Measurements from ENCODE around the gene B4GALT2. TPM values are rescaled to one million over a fixed set of nuclear protein-coding genes. Genes with fewer than 3 reads are reported as not detected.

The B4GALT2 gene
- total RNA-seq, 1 experiment from 2014 or later, result 76.8 TPM

DNA sequence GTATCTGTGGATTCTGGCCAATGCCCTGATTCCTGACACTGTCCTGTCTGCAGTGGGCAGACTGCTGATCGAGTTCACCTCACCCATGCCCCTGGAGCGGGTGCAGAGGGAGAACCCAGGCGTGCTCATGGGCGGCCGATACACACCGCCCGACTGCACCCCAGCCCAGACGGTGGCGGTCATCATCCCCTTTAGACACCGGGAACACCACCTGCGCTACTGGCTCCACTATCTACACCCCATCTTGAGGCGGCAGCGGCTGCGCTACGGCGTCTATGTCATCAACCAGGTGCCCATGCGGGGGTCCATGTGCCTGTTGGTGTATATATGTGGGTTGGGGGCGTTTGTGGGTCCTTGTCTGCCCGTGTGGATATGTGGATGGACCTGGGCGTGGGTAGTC lies 2.6 kb downstream of the B4GALT2 start:
- RAD21 ChIA-PET (ENCODE audit: low non-redundant PET in 1 of 2, low total read pairs in 2 of 2, uncharacterized antibody in 2 of 2, unreplicated experiment in 2 of 2), result no interaction called here
- CTCF ChIA-PET, result no interaction called here
- no TSS peak for BruUV-seq (replicated peaks)
- H2AFZ ChIP-seq (ENCODE audit: low read depth, low read length, poor library complexity, severe bottlenecking), result no peak overlapping the region
- no peaks in the 10 kb centered on the region for H4K20me1 ChIP-seq (ENCODE audit: insufficient read depth)
- peaks cover 7 to 32% of the 10 kb centered on the region in 2 experiments; a peak in 3 of 4 replicates for H3K4me1 ChIP-seq (ENCODE audit: control insufficient read depth in 1 of 2, insufficient read depth in 2 of 2, low read length in 2 of 2)
- no peak for ATAC-seq
- no peak for DNase-seq (ENCODE audit: low read depth, low spot score)
- peaks cover 63% of the 10 kb centered on the region for H3K79me2 ChIP-seq (ENCODE audit: insufficient read depth, low read length)
- H3K9me2 ChIP-seq (ENCODE audit: insufficient read depth), result no peaks in the 10 kb centered on the region
- H3K27me3 ChIP-seq (ENCODE audit: insufficient read depth, low read length), result no peaks in the 10 kb centered on the region
- H3K9me3 ChIP-seq (ENCODE audit: control insufficient read depth in 1 of 2, insufficient read depth in 1 of 2, low read depth in 1 of 2, low read length in 2 of 2), result no peaks in the 10 kb centered on the region
- TF ChIP-seq SRF (IDR thresholded peaks at IDR 0.05; ENCODE audit: low read depth), result no peak
- TF ChIP-seq EGR1 (IDR thresholded peaks at IDR 0.05; ENCODE audit: low read depth), result no peak
- TF ChIP-seq ELF1 (IDR thresholded peaks at IDR 0.05; ENCODE audit: borderline replicate concordance, low read depth), result no peak
- TF ChIP-seq ZNF274 (IDR thresholded peaks at IDR 0.05; ENCODE audit: low read depth, low read length), result no peak
- TF ChIP-seq POLR2A (IDR thresholded peaks at IDR 0.05; ENCODE audit: borderline replicate concordance, extremely low read depth, insufficient read depth, insufficient read length), result no peak
- no peak for TF ChIP-seq EZH2 (IDR thresholded peaks at IDR 0.05)
- TF ChIP-seq CBX3 (IDR thresholded peaks at IDR 0.05; ENCODE audit: low read depth), result no peak
- TF ChIP-seq, protein P1, sequence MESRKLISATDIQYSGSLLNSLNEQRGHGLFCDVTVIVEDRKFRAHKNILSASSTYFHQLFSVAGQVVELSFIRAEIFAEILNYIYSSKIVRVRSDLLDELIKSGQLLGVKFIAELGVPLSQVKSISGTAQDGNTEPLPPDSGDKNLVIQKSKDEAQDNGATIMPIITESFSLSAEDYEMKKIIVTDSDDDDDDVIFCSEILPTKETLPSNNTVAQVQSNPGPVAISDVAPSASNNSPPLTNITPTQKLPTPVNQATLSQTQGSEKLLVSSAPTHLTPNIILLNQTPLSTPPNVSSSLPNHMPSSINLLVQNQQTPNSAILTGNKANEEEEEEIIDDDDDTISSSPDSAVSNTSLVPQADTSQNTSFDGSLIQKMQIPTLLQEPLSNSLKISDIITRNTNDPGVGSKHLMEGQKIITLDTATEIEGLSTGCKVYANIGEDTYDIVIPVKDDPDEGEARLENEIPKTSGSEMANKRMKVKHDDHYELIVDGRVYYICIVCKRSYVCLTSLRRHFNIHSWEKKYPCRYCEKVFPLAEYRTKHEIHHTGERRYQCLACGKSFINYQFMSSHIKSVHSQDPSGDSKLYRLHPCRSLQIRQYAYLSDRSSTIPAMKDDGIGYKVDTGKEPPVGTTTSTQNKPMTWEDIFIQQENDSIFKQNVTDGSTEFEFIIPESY (IDR thresholded peaks at IDR 0.05; ENCODE audit: extremely low read depth, insufficient replicate concordance, low read length), result no peak
- no peak for TF ChIP-seq CEBPB (IDR thresholded peaks at IDR 0.05; ENCODE audit: low read depth)
- no peak for TF ChIP-seq YY1 (IDR thresholded peaks at IDR 0.05; ENCODE audit: extremely low read depth, insufficient replicate concordance, low read depth, low read length)
- no peak for TF ChIP-seq EZH2phosphoT487 (IDR thresholded peaks at IDR 0.05; ENCODE audit: borderline replicate concordance)
- TF ChIP-seq JUND (IDR thresholded peaks at IDR 0.05), result no peak
- TF ChIP-seq, protein P2, sequence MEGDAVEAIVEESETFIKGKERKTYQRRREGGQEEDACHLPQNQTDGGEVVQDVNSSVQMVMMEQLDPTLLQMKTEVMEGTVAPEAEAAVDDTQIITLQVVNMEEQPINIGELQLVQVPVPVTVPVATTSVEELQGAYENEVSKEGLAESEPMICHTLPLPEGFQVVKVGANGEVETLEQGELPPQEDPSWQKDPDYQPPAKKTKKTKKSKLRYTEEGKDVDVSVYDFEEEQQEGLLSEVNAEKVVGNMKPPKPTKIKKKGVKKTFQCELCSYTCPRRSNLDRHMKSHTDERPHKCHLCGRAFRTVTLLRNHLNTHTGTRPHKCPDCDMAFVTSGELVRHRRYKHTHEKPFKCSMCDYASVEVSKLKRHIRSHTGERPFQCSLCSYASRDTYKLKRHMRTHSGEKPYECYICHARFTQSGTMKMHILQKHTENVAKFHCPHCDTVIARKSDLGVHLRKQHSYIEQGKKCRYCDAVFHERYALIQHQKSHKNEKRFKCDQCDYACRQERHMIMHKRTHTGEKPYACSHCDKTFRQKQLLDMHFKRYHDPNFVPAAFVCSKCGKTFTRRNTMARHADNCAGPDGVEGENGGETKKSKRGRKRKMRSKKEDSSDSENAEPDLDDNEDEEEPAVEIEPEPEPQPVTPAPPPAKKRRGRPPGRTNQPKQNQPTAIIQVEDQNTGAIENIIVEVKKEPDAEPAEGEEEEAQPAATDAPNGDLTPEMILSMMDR (IDR thresholded peaks at IDR 0.05 in 2 of 3, conservative IDR thresholded peaks at IDR 0.05 in 1 of 3; ENCODE audit: borderline replicate concordance in 1 of 3, insufficient read depth in 1 of 3, low read depth in 2 of 3, low read length in 2 of 3), result no peak
- no peak overlapping the region for H3K4me2 ChIP-seq (ENCODE audit: low read length)
- peaks cover 11 to 56% of the 10 kb centered on the region in 2 experiments; a peak in 3 of 4 replicates for H3K36me3 ChIP-seq (ENCODE audit: control insufficient read depth in 1 of 2, insufficient read depth in 2 of 2, low read length in 2 of 2)
- no peak overlapping the region for H3K9ac ChIP-seq (ENCODE audit: low read length)
- intact Hi-C loops (cut with micrococcal nuclease), result no loop called here
- POLR2A ChIA-PET, result no interaction called here
- H3K4me3 ChIP-seq (replicated peaks in 1 of 2; ENCODE audit: low read depth in 1 of 2, low read length in 2 of 2), result no peak overlapping the region
- H3K27ac ChIP-seq (ENCODE audit: low read depth, low read length), result no peak overlapping the region; the same call in 1 of the 2 replicates

All from HCT116 (cell line).